ENCODE measurements around the gene PDCD4. TPM values are rescaled to one million over a fixed set of nuclear protein-coding genes. Genes with fewer than 3 reads are reported as not detected.

PDCD4 gene
- total and polyA plus RNA-seq, 2 of the 4 experiments (the other 2 are of a cell fraction): 10.9 to 49.7 TPM

- no peak for TF ChIP-seq MXI1 (IDR thresholded peaks at IDR 0.05; ENCODE audit: borderline replicate concordance, low read depth, low read length)
- TF ChIP-seq POLR2A (IDR thresholded peaks at IDR 0.05; ENCODE audit: low read depth, low read length): no peak
- no peak for TF ChIP-seq SMC3 (IDR thresholded peaks at IDR 0.05; ENCODE audit: low read depth, low read length)
- no peak for TF ChIP-seq FOS (IDR thresholded peaks at IDR 0.05; ENCODE audit: low read depth, low read length)
Observed at GRCh38 chr10:110887560-110887959, 15.8 kb downstream of the PDCD4 start (continued).

DNA sequence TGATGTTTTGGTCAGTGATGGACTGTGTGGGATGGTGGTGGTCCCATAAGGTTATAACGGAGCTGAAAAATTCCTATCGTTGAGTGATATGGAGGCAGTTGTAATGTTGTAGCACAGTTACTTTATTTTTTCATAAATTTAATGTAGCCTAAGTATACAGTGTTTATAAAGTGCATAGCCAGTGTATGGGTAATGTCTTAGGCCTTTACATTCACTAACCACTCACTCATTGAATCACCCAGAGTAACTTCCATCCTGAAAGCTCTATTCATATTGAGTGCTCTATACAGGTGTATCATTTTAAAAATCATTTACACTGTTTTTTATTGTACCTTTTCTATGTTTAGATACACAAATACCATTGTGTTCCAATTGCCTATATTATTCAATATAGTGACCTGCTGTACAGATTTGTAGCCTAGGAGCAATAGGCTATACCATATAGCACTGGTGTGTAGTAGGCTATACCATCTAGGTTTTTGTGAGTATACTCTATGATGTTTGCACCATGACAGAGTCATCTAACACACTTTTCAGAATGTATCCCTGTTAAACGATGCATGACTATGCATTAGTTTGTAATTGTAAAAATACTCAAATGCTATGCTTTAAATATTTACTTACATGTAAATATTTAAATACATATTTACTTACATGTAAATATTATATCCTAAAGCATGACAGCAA, 21.0 kb downstream of the PDCD4 start:
- TF ChIP-seq NFE2L2 (IDR thresholded peaks at IDR 0.05; ENCODE audit: low read depth, low read length): no peak
- no peak for TF ChIP-seq CHD1 (IDR thresholded peaks at IDR 0.05; ENCODE audit: low read depth, low read length)
- H2AK9ac ChIP-seq (replicated peaks; ENCODE audit: low read depth, low read length, poor library complexity): no peak overlapping the region
- H3K4me3 ChIP-seq (ENCODE audit: insufficient read depth, low read depth, low read length): no peak overlapping the region
- DNase-seq: no peak
- H4K5ac ChIP-seq (ENCODE audit: low read depth, low read length): no peak overlapping the region
- H3K4me2 ChIP-seq (ENCODE audit: low read depth, low read length): no peak overlapping the region
- H3K36me3 ChIP-seq (ENCODE audit: control insufficient read depth, insufficient read depth, low read length): peaks cover 10% of the 10 kb centered on the region
- CTCF ChIA-PET: interaction anchor here (0.6 to 1.6 kb wide), 5 partner anchors 8 to 243 kb away, joined by 3 to 8 read pairs (median 3); no protein-coding TSS in a partner anchor
- H3K9ac ChIP-seq (ENCODE audit: low read depth, low read length): no peak overlapping the region
- H3K4ac ChIP-seq (ENCODE audit: low read depth, low read length): no peak overlapping the region
- peak overlapping the region; percentile 4 for H2BK5ac ChIP-seq (ENCODE audit: low read depth, low read length, poor library complexity, severe bottlenecking)
- intact Hi-C loops (cut with micrococcal nuclease): loop anchor here (1.0 to 10.0 kb wide), 4 partner anchors 16 to 578 kb away; no protein-coding TSS in a partner anchor
- no peak overlapping the region for H4K91ac ChIP-seq (ENCODE audit: insufficient read depth, low read depth, low read length)
- H3K56ac ChIP-seq (ENCODE audit: extremely low read depth, insufficient read depth, low read length): no peak overlapping the region
- H3K14ac ChIP-seq (replicated peaks; ENCODE audit: low read depth, low read length): no peak overlapping the region
- H4K20me1 ChIP-seq (ENCODE audit: insufficient read depth, low read length): no peaks in the 10 kb centered on the region
- H3K9me1 ChIP-seq (ENCODE audit: insufficient read depth, low read length): no peaks in the 10 kb centered on the region
- H2AK5ac ChIP-seq (ENCODE audit: low read depth, low read length): no peak overlapping the region
- H3K27me3 ChIP-seq (ENCODE audit: control insufficient read depth, insufficient read depth, low read length): no peaks in the 10 kb centered on the region
- BruUV-seq (replicated peaks): no TSS peak
- dilution Hi-C loops (cut with HindIII; ENCODE audit: low sequenced_read_pairs, unreplicated experiment): no loop called here
- WGBS, 2 experiments (ENCODE audit: extremely low coverage in 2 of 2, insufficient read length in 1 of 2): no CpG with 5 or more reads among the region's 3 CpGs
- no peak overlapping the region for H4K8ac ChIP-seq (ENCODE audit: low read depth in 2 of 2, low read length in 2 of 2)
- H3K18ac ChIP-seq (ENCODE audit: low read depth, low read length): no peak overlapping the region
- POLR2A ChIA-PET (ENCODE audit: unreplicated experiment): no interaction called here
- in situ Hi-C loops (cut with MboI; ENCODE audit: low sequenced_read_pairs): loop anchor here (5.0 to 10.0 kb wide), 2 partner anchors 148 to 285 kb away; no protein-coding TSS in a partner anchor
- H2AFZ ChIP-seq (replicated peaks; ENCODE audit: low read length, poor library complexity): no peak overlapping the region
- ATAC-seq (ENCODE audit: low read depth): peak; percentile 56
- no peak overlapping the region for H3K27ac ChIP-seq (ENCODE audit: insufficient read depth, low read length)
- no peaks in the 10 kb centered on the region for H3K9me3 ChIP-seq (ENCODE audit: control insufficient read depth, insufficient read depth, low read length)
- no peak overlapping the region for H2BK15ac ChIP-seq (ENCODE audit: low read depth, low read length)
- H3K79me1 ChIP-seq (ENCODE audit: low read depth in 1 of 2, low read length in 2 of 2): peaks cover 4 to 5% of the 10 kb centered on the region in 2 experiments; a peak in 2 of 4 replicates
- no peak overlapping the region for H3K23ac ChIP-seq (ENCODE audit: low read depth, low read length)
- no peak overlapping the region for H2BK120ac ChIP-seq (ENCODE audit: low read depth, low read length)
- H3K4me1 ChIP-seq (ENCODE audit: control insufficient read depth, insufficient read depth, low read length): peaks cover 6% of the 10 kb centered on the region
- no peak overlapping the region for H2BK20ac ChIP-seq (ENCODE audit: low read depth, low read length)

All from IMR-90 (cell line).